ENCODE results near the gene NHSL2.
"Not testable (repeated sequence)": the region's sequence is repeated elsewhere in the genome, so short reads cannot be mapped to it uniquely, and the experiment has no call there.

Gene NHSL2

DNA sequence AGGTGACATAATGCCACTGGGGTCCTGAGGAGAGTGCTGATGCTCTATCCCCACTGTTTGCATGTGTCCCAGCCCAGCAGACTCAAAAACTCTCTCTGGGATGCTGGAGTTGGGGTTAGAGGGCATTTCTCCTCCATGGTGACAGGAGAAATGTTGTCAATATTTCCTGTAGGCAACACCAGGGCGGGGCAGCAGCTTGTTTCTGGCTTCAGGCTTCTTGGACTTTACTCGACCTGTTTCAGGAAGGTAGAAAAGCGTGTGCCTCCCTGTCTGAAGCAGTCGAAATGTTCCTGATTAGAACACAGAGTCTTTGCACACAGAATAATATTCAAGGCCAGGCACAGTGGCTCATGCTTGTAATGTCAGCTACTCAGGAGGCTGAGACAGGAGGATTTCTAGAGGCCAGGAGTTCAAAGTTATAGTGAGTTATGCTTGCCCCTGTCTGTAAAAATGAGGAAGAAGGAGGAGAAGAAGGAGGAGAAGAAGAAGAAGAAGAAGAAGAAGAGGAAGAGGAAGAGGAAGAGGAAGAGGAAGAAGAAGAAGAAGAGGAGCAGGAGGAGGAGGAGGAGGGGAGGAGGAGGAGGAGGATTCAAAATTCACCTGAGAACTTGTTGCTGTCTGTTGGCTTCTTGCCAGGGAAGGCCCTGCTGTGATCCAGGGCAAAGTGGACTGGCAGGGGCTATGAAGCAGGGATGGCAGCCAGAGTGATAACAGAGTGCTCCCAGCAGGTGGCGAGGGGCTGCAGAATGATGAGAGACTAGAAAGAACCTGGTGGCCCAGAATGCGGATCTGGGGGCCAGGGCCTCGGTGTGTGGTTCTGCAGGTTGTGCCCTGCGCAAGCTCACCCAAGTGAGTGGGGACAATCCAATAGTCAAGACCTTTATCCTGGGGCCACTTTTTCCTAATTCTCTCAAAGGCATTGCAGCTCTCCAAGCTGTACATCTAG is 138.1 kb downstream of the NHSL2 start:
- Histone ChIP-seq H3K27me3 (ENCODE audit: insufficient read depth, low read length) (no peaks in the 10 kb centered on the region), H3K4me1 (ENCODE audit: insufficient read depth, low read length) (peaks cover 29% of the 10 kb centered on the region)

DNA sequence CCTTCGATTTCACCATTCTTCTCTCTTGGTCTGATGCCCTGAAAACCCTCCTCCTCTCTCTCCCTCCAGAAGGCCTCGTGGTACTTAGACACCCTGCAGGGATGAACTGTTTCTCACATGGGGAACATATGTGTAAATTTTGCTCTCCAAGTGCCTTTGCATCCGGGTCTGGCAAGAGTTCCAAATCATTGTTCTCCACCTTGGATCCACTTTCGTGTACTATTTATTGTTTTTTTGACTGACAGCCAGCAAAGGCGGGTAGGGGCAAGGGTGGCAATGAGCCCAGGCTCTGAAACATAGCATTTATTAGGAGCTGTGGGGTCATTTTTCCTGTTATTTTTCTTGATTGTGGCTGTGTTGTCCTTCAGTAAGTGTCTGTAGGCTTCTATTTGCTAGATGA is 139.4 kb downstream of the NHSL2 start:
- Histone ChIP-seq H3K9me3 (ENCODE audit: insufficient read depth, low read depth, low read length) (no peaks in the 10 kb centered on the region), H3K4me1 (ENCODE audit: insufficient read depth, low read length) (peaks cover 38% of the 10 kb centered on the region), H3K27ac (ENCODE audit: low read length) (no peak overlapping the region), H3K4me3 (ENCODE audit: low read length) (no peak overlapping the region), H3K36me3 (ENCODE audit: insufficient read depth, low read depth, low read length) (no peaks in the 10 kb centered on the region), H3K27me3 (ENCODE audit: insufficient read depth, low read length) (no peaks in the 10 kb centered on the region), H3K9ac (ENCODE audit: low read depth, low read length) (no peak overlapping the region)

More for the DNA sequence above, 138.1 kb downstream of the NHSL2 start:
- Histone ChIP-seq H3K9me3 (ENCODE audit: insufficient read depth, low read depth, low read length) (no peaks in the 10 kb centered on the region), H3K27ac (ENCODE audit: low read length) (no peak overlapping the region), H3K9ac (ENCODE audit: low read depth, low read length) (no peak overlapping the region), H3K4me3 (ENCODE audit: low read length) (no peak overlapping the region), H3K36me3 (ENCODE audit: insufficient read depth, low read depth, low read length) (no peaks in the 10 kb centered on the region)

GRCh38 chrX:72051589-72051988 is 140.9 kb downstream of the NHSL2 start:
- no peak overlapping the region for H3K4me3 ChIP-seq (ENCODE audit: low read length)
- no peaks in the 10 kb centered on the region for H3K36me3 ChIP-seq (ENCODE audit: insufficient read depth, low read depth, low read length)
- no peaks in the 10 kb centered on the region for H3K9me3 ChIP-seq (ENCODE audit: insufficient read depth, low read depth, low read length)
- peaks cover 28% of the 10 kb centered on the region for H3K4me1 ChIP-seq (ENCODE audit: insufficient read depth, low read length)
- no peaks in the 10 kb centered on the region for H3K27me3 ChIP-seq (ENCODE audit: insufficient read depth, low read length)
- H3K27ac ChIP-seq (ENCODE audit: low read length): no peak overlapping the region
- no peak overlapping the region; the same call in 1 of the 2 replicates for H3K9ac ChIP-seq (ENCODE audit: low read depth, low read length)

GRCh38 chrX:72052415-72053090 is 141.9 kb downstream of the NHSL2 start:
- Histone ChIP-seq H3K27ac (ENCODE audit: low read length) (peak overlapping the region; percentile 46), H3K4me1 (ENCODE audit: insufficient read depth, low read length) (peaks cover 28% of the 10 kb centered on the region), H3K4me3 (ENCODE audit: low read length) (peak overlapping the region; percentile 6; the same call in 1 of the 2 replicates), H3K9ac (ENCODE audit: low read depth, low read length) (peak overlapping the region; percentile 56; the same call in 1 of the 2 replicates), H3K36me3 (ENCODE audit: insufficient read depth, low read depth, low read length) (no peaks in the 10 kb centered on the region), H3K27me3 (ENCODE audit: insufficient read depth, low read length) (no peaks in the 10 kb centered on the region), H3K9me3 (ENCODE audit: insufficient read depth, low read depth, low read length) (no peaks in the 10 kb centered on the region)

GRCh38 chrX:72053508-72053907 is 142.9 kb downstream of the NHSL2 start:
- no peaks in the 10 kb centered on the region for H3K9me3 ChIP-seq (ENCODE audit: insufficient read depth, low read depth, low read length)
- H3K4me1 ChIP-seq (ENCODE audit: insufficient read depth, low read length): peaks cover 28% of the 10 kb centered on the region
- H3K27ac ChIP-seq (ENCODE audit: low read length): peak overlapping the region; percentile 46
- no peaks in the 10 kb centered on the region for H3K27me3 ChIP-seq (ENCODE audit: insufficient read depth, low read length)
- peak overlapping the region; percentile 6; the same call in 1 of the 2 replicates for H3K4me3 ChIP-seq (ENCODE audit: low read length)
- no peaks in the 10 kb centered on the region for H3K36me3 ChIP-seq (ENCODE audit: insufficient read depth, low read depth, low read length)
- peak overlapping the region; percentile 13; the same call in 1 of the 2 replicates for H3K9ac ChIP-seq (ENCODE audit: low read depth, low read length)

GRCh38 chrX:72054779-72055489 is 144.3 kb downstream of the NHSL2 start:
- H3K36me3 ChIP-seq (ENCODE audit: insufficient read depth, low read depth, low read length): no peaks in the 10 kb centered on the region
- peaks cover 28% of the 10 kb centered on the region for H3K4me1 ChIP-seq (ENCODE audit: insufficient read depth, low read length)
- H3K9ac ChIP-seq (ENCODE audit: low read depth, low read length): peak overlapping the region; percentile 66; the same call in 1 of the 2 replicates
- no peaks in the 10 kb centered on the region for H3K9me3 ChIP-seq (ENCODE audit: insufficient read depth, low read depth, low read length)
- H3K4me3 ChIP-seq (ENCODE audit: low read length): peak overlapping the region; percentile 64
- H3K27ac ChIP-seq (ENCODE audit: low read length): peak overlapping the region; percentile 24
- no peaks in the 10 kb centered on the region for H3K27me3 ChIP-seq (ENCODE audit: insufficient read depth, low read length)

GRCh38 chrX:72057331-72057730 is 146.7 kb downstream of the NHSL2 start:
- Histone ChIP-seq H3K4me3 (ENCODE audit: low read length) (no peak overlapping the region), H3K9ac (ENCODE audit: low read depth, low read length) (no peak overlapping the region), H3K27me3 (ENCODE audit: insufficient read depth, low read length) (no peaks in the 10 kb centered on the region), H3K36me3 (ENCODE audit: insufficient read depth, low read depth, low read length) (no peaks in the 10 kb centered on the region), H3K9me3 (ENCODE audit: insufficient read depth, low read depth, low read length) (no peaks in the 10 kb centered on the region), H3K27ac (ENCODE audit: low read length) (no peak overlapping the region), H3K4me1 (ENCODE audit: insufficient read depth, low read length) (peaks cover 28% of the 10 kb centered on the region)

- Histone ChIP-seq H3K36me3 (ENCODE audit: insufficient read depth, low read depth, low read length) (no peaks in the 10 kb centered on the region), H3K27me3 (ENCODE audit: insufficient read depth, low read length) (no peaks in the 10 kb centered on the region), H3K27ac (ENCODE audit: low read length) (no peak overlapping the region), H3K9me3 (ENCODE audit: insufficient read depth, low read depth, low read length) (no peaks in the 10 kb centered on the region), H3K4me3 (ENCODE audit: low read length) (no peak overlapping the region), H3K4me1 (ENCODE audit: insufficient read depth, low read length) (peaks cover 27% of the 10 kb centered on the region), H3K9ac (ENCODE audit: low read depth, low read length) (no peak overlapping the region)
Measured at GRCh38 chrX:72057849-72058248, 147.2 kb downstream of the NHSL2 start.

DNA sequence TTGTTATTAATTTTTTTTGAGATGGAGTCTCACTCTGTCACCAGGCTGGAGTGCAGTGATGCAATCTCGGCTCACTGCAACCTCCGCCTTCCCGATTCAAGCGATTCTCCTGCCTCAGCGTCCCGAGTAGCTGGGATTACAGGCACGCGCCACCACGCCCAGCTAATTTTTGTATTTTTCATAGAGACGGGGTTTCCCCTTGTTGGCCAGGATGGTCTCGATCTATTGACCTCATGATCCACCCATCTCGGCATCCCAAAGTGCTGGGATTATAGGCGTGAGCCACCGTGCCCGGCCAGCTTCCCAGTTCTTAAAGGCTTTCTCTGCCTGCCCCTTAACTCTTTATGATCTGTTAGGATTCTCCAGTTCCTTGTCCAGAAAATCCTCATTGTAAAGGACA is 147.7 kb downstream of the NHSL2 start:
- not testable (repeated sequence) for H3K27me3 ChIP-seq (ENCODE audit: insufficient read depth, low read length); H3K9ac ChIP-seq (ENCODE audit: low read depth, low read length); H3K4me3 ChIP-seq (ENCODE audit: low read length); H3K9me3 ChIP-seq (ENCODE audit: insufficient read depth, low read depth, low read length); H3K27ac ChIP-seq (ENCODE audit: low read length); H3K36me3 ChIP-seq (ENCODE audit: insufficient read depth, low read depth, low read length)
- H3K4me1 ChIP-seq (ENCODE audit: insufficient read depth, low read length): peaks cover 23% of the 10 kb centered on the region

GRCh38 chrX:72060196-72060920 is 149.7 kb downstream of the NHSL2 start:
- Histone ChIP-seq H3K36me3 (ENCODE audit: insufficient read depth, low read depth, low read length) (no peaks in the 10 kb centered on the region), H3K4me1 (ENCODE audit: insufficient read depth, low read length) (peaks cover 9% of the 10 kb centered on the region; the same call in 1 of the 2 replicates), H3K4me3 (ENCODE audit: low read length) (no peak overlapping the region), H3K27me3 (ENCODE audit: insufficient read depth, low read length) (no peaks in the 10 kb centered on the region), H3K9ac (ENCODE audit: low read depth, low read length) (no peak overlapping the region), H3K9me3 (ENCODE audit: insufficient read depth, low read depth, low read length) (no peaks in the 10 kb centered on the region), H3K27ac (ENCODE audit: low read length) (no peak overlapping the region)

All from iPS-20b (cell line).